Activated CD8-positive, alpha-beta T cell treated with anti-CD3 and anti-CD28 coated beads for 36 hours (primary cell): ENCODE data around the gene PTGER3. TPM values are rescaled to one million over a fixed set of nuclear protein-coding genes. Genes with fewer than 3 reads are reported as not detected.

Source experiments
- ATAC-seq: fragments of 200-7000 bp; cut with Tn5 transposase; one replicate; pipeline ENCODE4 v1.10.0; 2021; ENCODE audit warnings: mild to moderate bottlenecking, moderate library complexity
- CTCF ChIA-PET: fragments of 350-600 bp; sonication (Branson Sonifier 250); formaldehyde crosslinking; loops from one replicate; lab custom pipeline; 2021; ENCODE audit warnings: antibody characterized with exemption; lab: Charles Lee
- POLR2A ChIA-PET: fragments of 350-600 bp; sonication (Branson Sonifier 250); formaldehyde crosslinking; loops from one replicate; lab custom pipeline; 2021; ENCODE audit warnings: antibody characterized with exemption; lab: Charles Lee
- DNase-seq: peaks from one replicate; pipeline ENCODE4 v3.0.0-alpha.2; 2020
- H3K27ac Mint-ChIP-seq: one replicate; pipeline ENCODE4 v1.8.0; 2021; ENCODE audit warnings: mild to moderate bottlenecking, mixed read lengths
- H3K27me3 Mint-ChIP-seq: one replicate; pipeline ENCODE4 v1.8.0; 2021; ENCODE audit warnings: mixed read lengths
- H3K36me3 Mint-ChIP-seq: one replicate; pipeline ENCODE4 v1.8.0; 2021; ENCODE audit warnings: low read depth, mixed read lengths
- H3K4me1 Mint-ChIP-seq: one replicate; pipeline ENCODE4 v1.8.0; 2021; ENCODE audit warnings: low read depth, mixed read lengths
- H3K4me3 Mint-ChIP-seq: one replicate; pipeline ENCODE4 v1.8.0; 2021; ENCODE audit warnings: mild to moderate bottlenecking, moderate library complexity, mixed read lengths
- H3K9me3 Mint-ChIP-seq: one replicate; pipeline ENCODE4 v1.8.0; 2021; ENCODE audit warnings: mixed read lengths
- intact Hi-C: fragments of 100-400 bp; cut with micrococcal nuclease; formaldehyde crosslinking; loops from one replicate; pipeline ENCODE4 v1.10.0; 2022
- total RNA-seq, 2 experiments: library from RNA; stranded (reverse); gene quantifications; one replicate each; pipeline ENCODE4 v1.2.3, GENCODE V29; 2021
- TF ChIP-seq, protein P1 (sequence below): fragments of 200-600 bp; IDR thresholded peaks from one replicate; pipeline ENCODE4 v1.8.0; 2022; ENCODE audit warnings: antibody characterized with exemption, mild to moderate bottlenecking

Gene PTGER3
- total RNA-seq, 2 experiments from 2014 or later, result not detected

DNA sequence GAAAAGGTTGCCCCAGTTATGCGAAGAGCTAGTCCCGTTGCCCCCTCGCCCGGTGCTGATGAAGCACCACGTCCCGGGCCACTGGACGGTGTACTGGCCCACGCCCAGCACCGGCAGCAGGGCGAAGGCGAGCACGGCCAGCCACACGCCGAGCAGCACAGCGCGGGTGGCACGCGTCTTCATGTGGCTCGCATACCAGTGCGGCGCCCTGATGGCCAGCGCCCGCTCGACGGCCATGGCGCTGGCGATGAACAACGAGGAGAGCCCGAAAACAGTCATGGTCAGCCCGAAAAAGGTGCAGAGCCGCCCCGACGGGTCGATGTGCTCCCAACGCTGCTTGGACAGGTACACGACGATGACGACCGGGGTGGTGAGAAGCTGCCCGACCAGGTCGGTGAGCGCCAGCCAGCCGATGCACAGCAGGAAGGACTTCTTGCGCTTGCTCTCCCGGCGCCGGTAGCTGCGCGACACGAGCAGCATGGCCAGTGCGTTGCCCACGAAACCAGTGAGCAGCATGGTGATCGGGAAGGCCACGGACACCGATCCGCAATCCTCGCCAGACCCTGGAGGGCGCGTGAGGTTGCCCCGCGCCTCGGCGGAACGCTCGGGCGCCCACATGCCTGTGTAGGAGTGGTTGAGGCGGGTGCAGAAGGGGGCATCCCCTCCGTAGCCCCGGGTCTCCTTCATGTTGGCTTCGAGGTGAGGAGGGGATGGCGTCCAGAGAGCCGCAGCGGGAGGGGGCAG, 553 bp downstream of the PTGER3 start:
- ATAC-seq (peak; percentile 48), DNase-seq (peak; percentile 21)
- TF ChIP-seq, protein P1, sequence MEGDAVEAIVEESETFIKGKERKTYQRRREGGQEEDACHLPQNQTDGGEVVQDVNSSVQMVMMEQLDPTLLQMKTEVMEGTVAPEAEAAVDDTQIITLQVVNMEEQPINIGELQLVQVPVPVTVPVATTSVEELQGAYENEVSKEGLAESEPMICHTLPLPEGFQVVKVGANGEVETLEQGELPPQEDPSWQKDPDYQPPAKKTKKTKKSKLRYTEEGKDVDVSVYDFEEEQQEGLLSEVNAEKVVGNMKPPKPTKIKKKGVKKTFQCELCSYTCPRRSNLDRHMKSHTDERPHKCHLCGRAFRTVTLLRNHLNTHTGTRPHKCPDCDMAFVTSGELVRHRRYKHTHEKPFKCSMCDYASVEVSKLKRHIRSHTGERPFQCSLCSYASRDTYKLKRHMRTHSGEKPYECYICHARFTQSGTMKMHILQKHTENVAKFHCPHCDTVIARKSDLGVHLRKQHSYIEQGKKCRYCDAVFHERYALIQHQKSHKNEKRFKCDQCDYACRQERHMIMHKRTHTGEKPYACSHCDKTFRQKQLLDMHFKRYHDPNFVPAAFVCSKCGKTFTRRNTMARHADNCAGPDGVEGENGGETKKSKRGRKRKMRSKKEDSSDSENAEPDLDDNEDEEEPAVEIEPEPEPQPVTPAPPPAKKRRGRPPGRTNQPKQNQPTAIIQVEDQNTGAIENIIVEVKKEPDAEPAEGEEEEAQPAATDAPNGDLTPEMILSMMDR, result no peak
- H3K4me1 Mint-ChIP-seq, result peaks cover 17% of the 10 kb centered on the region
- H3K27me3 Mint-ChIP-seq, result peaks cover 36% of the 10 kb centered on the region
- H3K36me3 Mint-ChIP-seq, result no peaks in the 10 kb centered on the region
- H3K4me3 Mint-ChIP-seq, result peak overlapping the region; percentile 68
- H3K9me3 Mint-ChIP-seq, result no peaks in the 10 kb centered on the region
- H3K27ac Mint-ChIP-seq, result no peak overlapping the region
- intact Hi-C loops, result no loop called here
- CTCF ChIA-PET, result no interaction called here
- POLR2A ChIA-PET, result no interaction called here

DNA sequence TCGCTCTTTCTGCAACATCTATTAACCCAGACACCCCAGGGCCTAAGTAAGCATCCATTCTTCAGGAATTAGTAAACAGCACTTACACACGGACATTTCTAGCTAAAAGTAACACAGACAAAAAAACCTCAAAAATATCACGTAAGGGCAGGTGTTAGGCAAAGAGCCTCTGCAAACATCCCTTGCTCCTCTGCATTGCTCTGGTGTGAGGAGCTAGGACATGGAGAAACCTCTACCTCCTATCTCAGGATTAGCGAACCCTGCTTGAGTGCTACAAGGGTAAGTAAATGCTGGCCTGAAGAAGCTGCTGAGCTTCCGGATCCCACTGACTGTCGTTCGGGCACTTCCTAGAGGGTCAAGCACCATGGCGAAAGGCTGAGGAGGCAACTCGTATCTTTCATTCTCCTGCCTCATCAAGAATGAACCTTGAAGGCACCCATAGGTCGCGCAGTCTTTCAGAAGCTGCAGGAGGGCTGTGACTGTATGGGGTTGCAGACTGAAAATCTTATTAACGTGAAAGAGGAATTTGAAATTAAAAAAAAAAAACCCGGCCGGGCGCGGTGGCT, 2.1 kb downstream of the PTGER3 start:
- Mint-ChIP-seq H3K9me3 (no peaks in the 10 kb centered on the region), H3K27me3 (peaks cover 45% of the 10 kb centered on the region), H3K4me3 (no peak overlapping the region)

DNA sequence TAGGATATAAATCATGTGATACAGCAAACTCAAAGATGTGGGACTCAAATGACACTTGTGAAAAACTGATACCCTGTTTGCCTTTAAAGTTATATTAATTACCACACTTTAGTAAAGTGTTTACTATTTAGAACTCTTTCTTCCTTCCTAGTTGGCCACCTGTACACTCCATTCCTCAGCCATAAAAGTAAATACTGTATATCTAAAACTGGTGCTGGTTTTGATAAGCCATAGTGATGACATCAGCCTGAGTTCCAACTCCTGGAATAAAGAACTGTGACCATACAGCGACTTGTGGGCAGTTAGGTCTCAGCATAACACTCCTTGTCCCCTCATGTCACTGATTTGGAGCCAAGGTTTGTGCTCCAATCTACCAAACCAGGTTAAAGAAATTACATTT, 2.8 kb downstream of the PTGER3 start:
- H3K27me3 Mint-ChIP-seq, result peaks cover 45% of the 10 kb centered on the region
- CTCF ChIA-PET, result no interaction called here
- no peak for ATAC-seq
- H3K9me3 Mint-ChIP-seq, result no peaks in the 10 kb centered on the region
- H3K27ac Mint-ChIP-seq, result no peak overlapping the region
- no peak for DNase-seq
- intact Hi-C loops, result no loop called here
- TF ChIP-seq, protein P1, result no peak
- no peak overlapping the region for H3K4me3 Mint-ChIP-seq
- POLR2A ChIA-PET, result no interaction called here
- peaks cover 17% of the 10 kb centered on the region for H3K4me1 Mint-ChIP-seq
- no peaks in the 10 kb centered on the region for H3K36me3 Mint-ChIP-seq

More for the DNA sequence above, 2.1 kb downstream of the PTGER3 start:
- TF ChIP-seq, protein P1, result no peak
- no peaks in the 10 kb centered on the region for H3K36me3 Mint-ChIP-seq
- H3K4me1 Mint-ChIP-seq, result peaks cover 17% of the 10 kb centered on the region
- intact Hi-C loops, result no loop called here
- no peak overlapping the region for H3K27ac Mint-ChIP-seq
- ChIA-PET POLR2A (no interaction called here), CTCF (no interaction called here)
- ATAC-seq, result no peak
- DNase-seq, result no peak

DNA sequence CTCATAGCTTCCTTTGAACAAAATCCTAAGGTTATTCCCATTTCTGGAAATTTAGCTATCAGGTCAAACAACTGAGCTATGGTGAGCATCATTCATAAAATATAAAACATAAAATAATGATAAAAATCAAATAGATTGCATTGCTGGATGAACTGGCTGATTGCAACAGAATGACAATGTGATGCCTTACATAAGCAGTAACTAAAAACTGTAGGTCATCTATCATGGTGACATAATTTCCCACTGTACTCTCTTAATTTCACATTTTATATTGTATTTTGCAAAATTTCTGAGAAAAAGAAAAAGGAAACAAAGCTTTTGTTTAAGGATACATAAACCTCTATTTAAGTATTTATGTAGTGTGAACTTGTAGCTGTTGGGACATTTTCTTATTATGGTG, 4.6 kb downstream of the PTGER3 start:
- no peak for DNase-seq
- Mint-ChIP-seq H3K27ac (no peak overlapping the region), H3K4me3 (no peak overlapping the region), H3K36me3 (no peaks in the 10 kb centered on the region), H3K9me3 (no peaks in the 10 kb centered on the region), H3K27me3 (peaks cover 42% of the 10 kb centered on the region), H3K4me1 (peaks cover 16% of the 10 kb centered on the region)
- ChIA-PET POLR2A (no interaction called here), CTCF (no interaction called here)
- no peak for ATAC-seq
- TF ChIP-seq, protein P1, result no peak
- intact Hi-C loops, result no loop called here

DNA sequence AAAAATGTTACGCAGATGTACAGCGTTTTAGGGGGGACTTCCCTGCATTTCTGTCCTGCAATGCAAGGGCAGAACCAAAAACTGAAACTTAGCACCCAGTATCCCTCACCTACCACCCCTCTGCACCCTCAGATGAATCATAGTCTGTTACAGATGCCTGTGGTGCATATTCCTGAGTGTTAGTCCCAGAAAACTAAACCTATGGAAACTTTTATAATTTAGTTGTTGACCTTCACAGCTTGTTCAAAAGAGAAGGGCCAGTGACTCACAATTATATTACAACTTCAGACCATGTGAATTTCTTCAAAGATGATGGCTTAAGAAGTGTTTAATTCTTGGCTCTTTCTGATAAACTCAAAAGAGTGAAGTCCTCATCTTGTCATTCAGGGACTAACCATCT, 5.8 kb downstream of the PTGER3 start:
- Mint-ChIP-seq H3K9me3 (no peaks in the 10 kb centered on the region), H3K27me3 (peaks cover 36% of the 10 kb centered on the region), H3K27ac (no peak overlapping the region), H3K4me1 (peaks cover 7% of the 10 kb centered on the region), H3K4me3 (no peak overlapping the region), H3K36me3 (no peaks in the 10 kb centered on the region)
- DNase-seq (no peak), ATAC-seq (no peak)
- ChIA-PET POLR2A (no interaction called here), CTCF (no interaction called here)
- intact Hi-C loops, result no loop called here
- TF ChIP-seq, protein P1, result no peak
